Measurements from ENCODE around the gene HS2ST1. TPM values are rescaled to one million over a fixed set of nuclear protein-coding genes. Genes with fewer than 3 reads are reported as not detected.

Gene HS2ST1
- total and polyA plus RNA-seq, 2 donors (not counting 3 experiments of a cell fraction or from before 2014, with no cell fraction given), result 5.5 to 31.2 TPM

DNA sequence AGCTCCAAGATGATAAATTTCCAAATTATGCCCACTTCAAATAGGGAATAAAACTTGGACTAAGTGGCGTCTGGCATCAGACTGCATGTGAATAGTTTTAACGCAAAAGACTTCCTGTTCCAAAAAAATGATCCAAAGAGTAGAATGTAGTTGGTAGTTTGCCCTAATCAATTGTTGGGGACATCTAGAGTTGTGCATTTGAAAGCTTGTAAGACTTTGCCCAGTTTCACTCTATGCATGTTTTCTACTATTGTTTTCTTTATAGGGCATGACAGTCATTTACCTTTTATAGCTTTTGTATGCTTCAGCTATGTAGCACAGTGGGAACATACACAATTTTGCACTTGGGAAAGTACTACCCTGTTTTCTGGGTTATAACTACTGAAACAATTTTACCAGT, 86.0 kb downstream of the HS2ST1 start:
- no peak for DNase-seq (ENCODE audit: low read depth, low spot score)
- Histone ChIP-seq H3K27ac (ENCODE audit: insufficient read depth, low read depth, low read length) (no peak overlapping the region), H3K36me3 (ENCODE audit: control insufficient read depth in 2 of 2, extremely low read depth in 1 of 2, insufficient read depth in 2 of 2, low read length in 2 of 2) (no peaks in the 10 kb centered on the region), H3K4me1 (ENCODE audit: control insufficient read depth, extremely low read depth, insufficient read depth, low read length) (no peaks in the 10 kb centered on the region), H3K9ac (replicated peaks; ENCODE audit: extremely low read depth, insufficient read depth, low read length) (no peak overlapping the region), H3K79me2 (ENCODE audit: control insufficient read depth, insufficient read depth, low read length) (no peaks in the 10 kb centered on the region), H3K9me1 (replicated peaks; ENCODE audit: control insufficient read depth, extremely low read depth, insufficient read depth, low read length) (no peaks in the 10 kb centered on the region), H3K4me3 (replicated peaks in 1 of 3; ENCODE audit: insufficient read depth in 1 of 3, low read depth in 1 of 3, low read length in 3 of 3) (no peak overlapping the region), H4K20me1 (replicated peaks; ENCODE audit: control insufficient read depth, extremely low read depth, insufficient read depth, low read length) (no peaks in the 10 kb centered on the region), H3K9me3 (replicated peaks; ENCODE audit: control insufficient read depth, insufficient read depth, low read length) (no peaks in the 10 kb centered on the region), H3K4me2 (ENCODE audit: insufficient read depth, low read length) (no peak overlapping the region), H3K27me3 (ENCODE audit: control insufficient read depth in 2 of 2, insufficient read depth in 2 of 2, low read length in 2 of 2) (no peaks in the 10 kb centered on the region), H2AFZ (ENCODE audit: low read depth, low read length) (no peak overlapping the region)
- CTCF ChIA-PET, result no interaction called here
- FAIRE-seq, result no peak
- BruUV-seq (replicated peaks), result no TSS peak
- intact Hi-C loops (cut with micrococcal nuclease) (no loop called here), dilution Hi-C loops (cut with MboI; ENCODE audit: extremely low pct_ligation_motif_present, low sequenced_read_pairs) (no loop called here)
- no peak for TF ChIP-seq MYC (IDR thresholded peaks at IDR 0.05; ENCODE audit: low read depth, low read length)
- TF ChIP-seq, protein P1, sequence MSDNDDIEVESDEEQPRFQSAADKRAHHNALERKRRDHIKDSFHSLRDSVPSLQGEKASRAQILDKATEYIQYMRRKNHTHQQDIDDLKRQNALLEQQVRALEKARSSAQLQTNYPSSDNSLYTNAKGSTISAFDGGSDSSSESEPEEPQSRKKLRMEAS (IDR thresholded peaks at IDR 0.05; ENCODE audit: insufficient read depth, insufficient read length), result no peak
- no peak for TF ChIP-seq FOS (IDR thresholded peaks at IDR 0.05; ENCODE audit: borderline replicate concordance, insufficient read depth, low read length)
- no peak for TF ChIP-seq JUN (IDR thresholded peaks at IDR 0.05; ENCODE audit: borderline replicate concordance, insufficient read depth, insufficient read length, low read depth)
- no peak for TF ChIP-seq EZH2 (IDR thresholded peaks at IDR 0.05; ENCODE audit: borderline replicate concordance, low read depth, low read length, severe bottlenecking)
- TF ChIP-seq POLR2A (IDR thresholded peaks at IDR 0.05; ENCODE audit: low read depth, low read length), result no peak
- no peak for TF ChIP-seq GATA2 (IDR thresholded peaks at IDR 0.05; ENCODE audit: insufficient read depth, insufficient read length, low read depth, low read length)
- TF ChIP-seq, protein P2, sequence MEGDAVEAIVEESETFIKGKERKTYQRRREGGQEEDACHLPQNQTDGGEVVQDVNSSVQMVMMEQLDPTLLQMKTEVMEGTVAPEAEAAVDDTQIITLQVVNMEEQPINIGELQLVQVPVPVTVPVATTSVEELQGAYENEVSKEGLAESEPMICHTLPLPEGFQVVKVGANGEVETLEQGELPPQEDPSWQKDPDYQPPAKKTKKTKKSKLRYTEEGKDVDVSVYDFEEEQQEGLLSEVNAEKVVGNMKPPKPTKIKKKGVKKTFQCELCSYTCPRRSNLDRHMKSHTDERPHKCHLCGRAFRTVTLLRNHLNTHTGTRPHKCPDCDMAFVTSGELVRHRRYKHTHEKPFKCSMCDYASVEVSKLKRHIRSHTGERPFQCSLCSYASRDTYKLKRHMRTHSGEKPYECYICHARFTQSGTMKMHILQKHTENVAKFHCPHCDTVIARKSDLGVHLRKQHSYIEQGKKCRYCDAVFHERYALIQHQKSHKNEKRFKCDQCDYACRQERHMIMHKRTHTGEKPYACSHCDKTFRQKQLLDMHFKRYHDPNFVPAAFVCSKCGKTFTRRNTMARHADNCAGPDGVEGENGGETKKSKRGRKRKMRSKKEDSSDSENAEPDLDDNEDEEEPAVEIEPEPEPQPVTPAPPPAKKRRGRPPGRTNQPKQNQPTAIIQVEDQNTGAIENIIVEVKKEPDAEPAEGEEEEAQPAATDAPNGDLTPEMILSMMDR (IDR thresholded peaks at IDR 0.05; ENCODE audit: extremely low read depth in 1 of 2, insufficient read depth in 1 of 2, low read depth in 1 of 2, low read length in 2 of 2), result no peak
- TF ChIP-seq POLR2AphosphoS5 (IDR thresholded peaks at IDR 0.05; ENCODE audit: insufficient read depth, low read depth, low read length), result no peak
- POLR2A ChIA-PET, result no interaction called here
